ENCODE results near the gene DLG2. TPM values are rescaled to one million over a fixed set of nuclear protein-coding genes. Genes with fewer than 3 reads are reported as not detected.

The DLG2 gene
- total and polyA plus RNA-seq, 2 of the 4 experiments (the other 2 are of a cell fraction) = 0.31 to 0.36 TPM

- Histone ChIP-seq H3K9ac (ENCODE audit: low read depth, low read length) (no peak overlapping the region), H3K9me1 (ENCODE audit: insufficient read depth, low read length) (no peaks in the 10 kb centered on the region), H2AK9ac (replicated peaks; ENCODE audit: low read depth, low read length, poor library complexity) (no peak overlapping the region), H3K4ac (ENCODE audit: low read depth, low read length) (no peak overlapping the region), H3K56ac (ENCODE audit: extremely low read depth, insufficient read depth, low read length) (no peak overlapping the region), H3K79me1 (ENCODE audit: low read depth in 1 of 2, low read length in 2 of 2) (no peaks in the 10 kb centered on the region), H3K27ac (ENCODE audit: insufficient read depth, low read length) (no peak overlapping the region), H2BK5ac (ENCODE audit: low read depth, low read length, poor library complexity, severe bottlenecking) (no peak overlapping the region), H3K9me3 (ENCODE audit: control insufficient read depth, insufficient read depth, low read length) (no peaks in the 10 kb centered on the region), H2AFZ (replicated peaks; ENCODE audit: low read length, poor library complexity) (no peak overlapping the region), H3K14ac (replicated peaks; ENCODE audit: low read depth, low read length) (no peak overlapping the region), H3K18ac (ENCODE audit: low read depth, low read length) (no peak overlapping the region), H3K4me1 (ENCODE audit: control insufficient read depth, insufficient read depth, low read length) (no peaks in the 10 kb centered on the region), H4K5ac (ENCODE audit: low read depth, low read length) (no peak overlapping the region), H2AK5ac (ENCODE audit: low read depth, low read length) (no peak overlapping the region), H2BK15ac (ENCODE audit: low read depth, low read length) (no peak overlapping the region), H4K20me1 (ENCODE audit: insufficient read depth, low read length) (no peaks in the 10 kb centered on the region), H3K36me3 (ENCODE audit: control insufficient read depth, insufficient read depth, low read length) (no peaks in the 10 kb centered on the region), H4K91ac (ENCODE audit: insufficient read depth, low read depth, low read length) (no peak overlapping the region), H3K4me3 (ENCODE audit: insufficient read depth, low read depth, low read length) (no peak overlapping the region), H2BK120ac (ENCODE audit: low read depth, low read length) (no peak overlapping the region), H3K4me2 (ENCODE audit: low read depth, low read length) (no peak overlapping the region), H3K23ac (ENCODE audit: low read depth, low read length) (no peak overlapping the region), H2BK20ac (ENCODE audit: low read depth, low read length) (no peak overlapping the region), H3K27me3 (ENCODE audit: control insufficient read depth, insufficient read depth, low read length) (no peaks in the 10 kb centered on the region), H4K8ac (ENCODE audit: low read depth in 2 of 2, low read length in 2 of 2) (no peak overlapping the region)
- DNase-seq (no peak), ATAC-seq (ENCODE audit: low read depth) (no peak)
- intact Hi-C loops (cut with micrococcal nuclease) (no loop called here), dilution Hi-C loops (cut with HindIII; ENCODE audit: low sequenced_read_pairs, unreplicated experiment) (no loop called here), in situ Hi-C loops (cut with MboI; ENCODE audit: low sequenced_read_pairs) (no loop called here)
- BruUV-seq (replicated peaks) = no TSS peak
- ChIA-PET CTCF (no interaction called here), POLR2A (ENCODE audit: unreplicated experiment) (no interaction called here)
- WGBS, 2 experiments (ENCODE audit: extremely low coverage in 2 of 2, insufficient read length in 1 of 2) = no CpG with 5 or more reads among the region's 3 CpGs
- no peak for TF ChIP-seq CTCF (conservative IDR thresholded peaks at IDR 0.05; ENCODE audit: low read depth, low read length)
- TF ChIP-seq CHD1 (IDR thresholded peaks at IDR 0.05; ENCODE audit: low read depth, low read length) = no peak
- no peak for TF ChIP-seq RFX5 (IDR thresholded peaks at IDR 0.05; ENCODE audit: low read depth, low read length)
- TF ChIP-seq MAFK (IDR thresholded peaks at IDR 0.05; ENCODE audit: low read depth, low read length) = no peak
- no peak for TF ChIP-seq MXI1 (IDR thresholded peaks at IDR 0.05; ENCODE audit: borderline replicate concordance, low read depth, low read length)
- no peak for TF ChIP-seq SMC3 (IDR thresholded peaks at IDR 0.05; ENCODE audit: low read depth, low read length)
- TF ChIP-seq ELK1 (IDR thresholded peaks at IDR 0.05; ENCODE audit: borderline replicate concordance, low read depth, low read length) = no peak
- TF ChIP-seq MAZ (IDR thresholded peaks at IDR 0.05; ENCODE audit: borderline replicate concordance, low read depth, low read length) = no peak
- TF ChIP-seq BHLHE40 (IDR thresholded peaks at IDR 0.05; ENCODE audit: low read depth, low read length) = no peak
- TF ChIP-seq CEBPB (IDR thresholded peaks at IDR 0.05; ENCODE audit: low read depth, low read length) = no peak
- TF ChIP-seq RCOR1 (IDR thresholded peaks at IDR 0.05; ENCODE audit: insufficient replicate concordance, low read length) = no peak
- no peak for TF ChIP-seq RAD21 (IDR thresholded peaks at IDR 0.05; ENCODE audit: low read length)
- TF ChIP-seq USF2 (IDR thresholded peaks at IDR 0.05; ENCODE audit: low read depth, low read length) = no peak
- no peak for TF ChIP-seq FOS (IDR thresholded peaks at IDR 0.05; ENCODE audit: low read depth, low read length)
Measured at GRCh38 chr11:83464160-83464944, 2162.8 kb downstream of the DLG2 start.

Data from IMR-90 (cell line).